GM12891 (cell line): Measurements from ENCODE around the gene HOXD11.

Experiments used
- POLR2A ChIP-seq: IDR thresholded peaks from 2 replicates; pipeline ENCODE4 v1.6.1; 2011; ENCODE audit warnings: low read depth, low read length, control low read depth
- POLR2AphosphoS5 ChIP-seq: IDR thresholded peaks from 2 replicates; pipeline ENCODE4 v1.6.1; 2011; ENCODE audit warnings: low read depth, low read length, control low read depth
- POU2F2 ChIP-seq: IDR thresholded peaks from 2 replicates; pipeline ENCODE4 v1.6.1; 2011; ENCODE audit warnings: low read depth, mild to moderate bottlenecking, control low read depth, low read length, moderate library complexity
- SPI1 ChIP-seq: IDR thresholded peaks from 2 replicates; pipeline ENCODE4 v1.6.1; 2011; ENCODE audit warnings: low read depth, low read length, control low read depth
- TAF1 ChIP-seq: IDR thresholded peaks from 2 replicates; pipeline ENCODE4 v1.6.1; 2011; ENCODE audit warnings: low read depth, low read length, control low read depth

DNA sequence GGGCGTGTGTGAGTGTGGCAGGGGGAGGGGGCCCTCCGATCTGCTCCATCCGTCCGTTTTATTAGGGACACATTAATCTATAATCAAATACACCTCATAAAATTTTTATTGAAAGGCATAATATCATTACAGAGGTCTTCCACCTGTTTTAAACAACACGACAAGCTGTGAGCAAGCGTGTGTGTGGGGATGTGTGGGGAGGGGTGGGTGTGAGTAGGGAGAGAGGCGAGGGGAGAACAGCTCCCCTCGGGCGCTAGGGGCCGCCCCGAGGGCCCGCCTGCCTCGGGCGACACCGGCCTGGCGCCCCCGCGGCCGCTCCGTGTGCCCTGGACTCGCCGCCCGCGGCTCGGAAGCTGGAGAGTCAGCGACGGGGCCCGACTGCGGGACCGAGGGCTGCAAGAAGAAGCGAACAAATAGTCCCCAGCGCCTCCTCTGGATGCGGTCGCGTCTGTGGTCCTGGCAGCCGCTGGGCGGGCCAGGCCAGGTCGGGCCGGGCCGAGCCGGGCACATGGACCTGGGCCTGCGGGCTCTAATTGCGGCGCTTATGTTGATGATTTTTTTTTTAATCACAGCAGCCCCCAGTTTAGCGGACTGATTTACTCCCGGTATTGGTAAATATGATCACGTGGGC, 15.1 kb downstream of the HOXD11 start:
- TF ChIP-seq POLR2AphosphoS5 (no peak), POLR2A (no peak), TAF1 (no peak), SPI1 (no peak), POU2F2 (no peak)
